HG03196 (cell line): ENCODE results near the gene GPR42.
"Not testable (repeated sequence)": the region's sequence is repeated elsewhere in the genome, so short reads cannot be mapped to it uniquely, and the experiment has no call there.

Experiments
- ATAC-seq: cut with Tn5 transposase; IDR thresholded peaks from one replicate; pipeline ENCODE4 v1.9.1; 2021; ENCODE audit not compliant: unreplicated experiment

GPR42 gene

GRCh38 chr19:35346193-35347052 is 24.4 kb upstream of the GPR42 start:
- ATAC-seq = no peak

GRCh38 chr19:35347171-35347929 is 23.5 kb upstream of the GPR42 start, which contains the start of gene FFAR1:
FFAR1 (plus strand) TSS chr19:35347902; CDS start chr19:35351552, 3,650 bp downstream.
- ATAC-seq = peak; percentile 49

- no peak for ATAC-seq
Observed at GRCh38 chr19:35347930-35348298, 23.0 kb upstream of the GPR42 start.

- ATAC-seq = no peak
Observed at GRCh38 chr19:35348911-35349611, 21.8 kb upstream of the GPR42 start.

- no peak for ATAC-seq
Observed at GRCh38 chr19:35349614-35350521, 21.0 kb upstream of the GPR42 start.

- ATAC-seq = no peak
Observed at GRCh38 chr19:35350591-35350990, 20.3 kb upstream of the GPR42 start.

- ATAC-seq = no peak
Observed at GRCh38 chr19:35351411-35352176, 19.3 kb upstream of the GPR42 start.

GRCh38 chr19:35352177-35352447 is 18.8 kb upstream of the GPR42 start:
- no peak for ATAC-seq

GRCh38 chr19:35352448-35353304 is 18.2 kb upstream of the GPR42 start:
- ATAC-seq = no peak

- no peak for ATAC-seq
Observed at GRCh38 chr19:35353635-35354034, 17.2 kb upstream of the GPR42 start.

GRCh38 chr19:35354898-35355297 is 16.0 kb upstream of the GPR42 start:
- ATAC-seq = no peak

- ATAC-seq = no peak
Observed at GRCh38 chr19:35355791-35356460, 14.9 kb upstream of the GPR42 start.

GRCh38 chr19:35357867-35358573 is 12.8 kb upstream of the GPR42 start, which contains the start of gene FFAR3:
FFAR3 (plus strand) TSS chr19:35358460; CDS start chr19:35358891, 431 bp downstream.
- no peak for ATAC-seq

- not testable (repeated sequence) for ATAC-seq
Observed at GRCh38 chr19:35358834-35359233, 12.0 kb upstream of the GPR42 start.

GRCh38 chr19:35359395-35359794 is 11.5 kb upstream of the GPR42 start:
- not testable (repeated sequence) for ATAC-seq

- ATAC-seq = not testable (repeated sequence)
Observed at GRCh38 chr19:35360081-35360480, 10.8 kb upstream of the GPR42 start.

- ATAC-seq = no peak
Observed at GRCh38 chr19:35360880-35361420, 9.9 kb upstream of the GPR42 start.
